WTC11 (cell line): Measurements from ENCODE around the gene TRIM41. TPM values are rescaled to one million over a fixed set of nuclear protein-coding genes. Genes with fewer than 3 reads are reported as not detected.
A peak's percentile ranks its signal among the peaks of the same experiment; 100 is the strongest.

Source experiments
- ATAC-seq: fragments of 200-7000 bp; cut with Tn5 transposase; 2 replicates; pipeline ENCODE4 v1.10.0; 2021; ENCODE audit warnings: mild to moderate bottlenecking, moderate library complexity
- CTCF ChIA-PET: fragments of 300-600 bp; sonication (Branson Sonifier 250); formaldehyde crosslinking; loops from one replicate; lab custom pipeline; 2021; ENCODE audit warnings: antibody characterized with exemption; lab: Charles Lee
- POLR2A ChIA-PET: fragments of 350-600 bp; sonication (Branson Sonifier 250); formaldehyde crosslinking; loops from one replicate; lab custom pipeline; 2021; ENCODE audit warnings: antibody characterized with exemption; lab: Charles Lee
- DNase-seq: peaks from one replicate; pipeline ENCODE4 v3.0.0; 2021; ENCODE audit warnings: low spot score
- H3K27ac Mint-ChIP-seq: 2 replicates; pipeline ENCODE4 v1.8.0; 2021; ENCODE audit warnings: mixed read lengths
- H3K27me3 Mint-ChIP-seq: 2 replicates; pipeline ENCODE4 v1.8.0; 2021; ENCODE audit warnings: low read depth, mild to moderate bottlenecking, moderate library complexity, mixed read lengths
- H3K36me3 Mint-ChIP-seq: 2 replicates; pipeline ENCODE4 v1.8.0; 2021; ENCODE audit warnings: mixed read lengths
- H3K4me1 Mint-ChIP-seq: 2 replicates; pipeline ENCODE4 v1.8.0; 2022; ENCODE audit warnings: mixed read lengths
- H3K4me3 Mint-ChIP-seq: 2 replicates; pipeline ENCODE4 v1.8.0; 2021; ENCODE audit warnings: mild to moderate bottlenecking, moderate library complexity, mixed read lengths
- H3K9me3 Mint-ChIP-seq: 2 replicates; pipeline ENCODE4 v1.8.0; 2021; ENCODE audit warnings: mixed read lengths
- ATF3 ChIP-seq: sonication (generic); formaldehyde crosslinking; conservative IDR thresholded peaks from 2 replicates; pipeline ENCODE4 v1.8.1; 2022; ENCODE audit warnings: mild to moderate bottlenecking, missing genetic modification reagents
- CDX4 ChIP-seq: fragments of 250-450 bp; sonication (Bioruptor Pico); IDR thresholded peaks from 2 replicates; pipeline ENCODE4 v1.9.0; 2021; ENCODE audit warnings: moderate library complexity, mild to moderate bottlenecking, inconsistent platforms, borderline replicate concordance
- CREB1 ChIP-seq: sonication (generic); formaldehyde crosslinking; IDR thresholded peaks from 2 replicates; pipeline ENCODE4 v1.8.0; 2023; ENCODE audit warnings: mild to moderate bottlenecking, missing genetic modification reagents
- GRHL2 ChIP-seq: fragments of 250-450 bp; sonication (Bioruptor Pico); IDR thresholded peaks from 2 replicates; pipeline ENCODE4 v1.8.0; 2022; ENCODE audit warnings: mild to moderate bottlenecking, moderate library complexity; ENCODE audit not compliant: insufficient replicate concordance, severe bottlenecking
- IRF2 ChIP-seq: sonication (generic); formaldehyde crosslinking; IDR thresholded peaks from 2 replicates; pipeline ENCODE4 v1.8.0; 2022; ENCODE audit warnings: low read depth, missing genetic modification reagents, borderline replicate concordance
- MXD4 ChIP-seq: fragments of 250-450 bp; sonication (Bioruptor Pico); IDR thresholded peaks from 2 replicates; pipeline ENCODE4 v1.8.0; 2021; ENCODE audit warnings: mild to moderate bottlenecking, moderate library complexity, borderline replicate concordance
- NFE2L1 ChIP-seq: sonication (generic); formaldehyde crosslinking; IDR thresholded peaks from 2 replicates; pipeline ENCODE4 v1.8.1; 2023; ENCODE audit warnings: missing genetic modification reagents
- USF1 ChIP-seq: sonication (generic); formaldehyde crosslinking; IDR thresholded peaks from 2 replicates; pipeline ENCODE4 v1.8.0; 2022; ENCODE audit warnings: mild to moderate bottlenecking, missing genetic modification reagents
- ZNF219 ChIP-seq: sonication (generic); formaldehyde crosslinking; IDR thresholded peaks from 2 replicates; pipeline ENCODE4 v1.8.0; 2023; ENCODE audit warnings: missing genetic modification reagents, mild to moderate bottlenecking, borderline replicate concordance
- ZNF263 ChIP-seq: sonication (generic); formaldehyde crosslinking; IDR thresholded peaks from 2 replicates; pipeline ENCODE4 v1.8.1; 2022; ENCODE audit warnings: low read depth, mild to moderate bottlenecking, moderate library complexity, missing genetic modification reagents
- total RNA-seq: library from RNA; stranded (reverse); gene quantifications from 3 replicates; pipeline ENCODE4 v1.2.3, GENCODE V29; 2021
- TF ChIP-seq, protein P1 (sequence below): sonication (generic); formaldehyde crosslinking; IDR thresholded peaks from 2 replicates; pipeline ENCODE4 v1.8.1; 2023; ENCODE audit warnings: mild to moderate bottlenecking, missing genetic modification reagents
- TF ChIP-seq, protein P2 (sequence below): sonication (generic); formaldehyde crosslinking; IDR thresholded peaks from 2 replicates; pipeline ENCODE4 v1.8.1; 2023; ENCODE audit warnings: mild to moderate bottlenecking, missing genetic modification reagents, moderate library complexity
- TF ChIP-seq, protein P3 (sequence below): sonication (generic); formaldehyde crosslinking; IDR thresholded peaks from 2 replicates; pipeline ENCODE4 v1.8.0; 2022; ENCODE audit warnings: missing genetic modification reagents
- TF ChIP-seq, protein P4 (sequence below): fragments of 250-450 bp; sonication (Bioruptor Pico); IDR thresholded peaks from 2 replicates; pipeline ENCODE4 v1.9.0; 2021; ENCODE audit warnings: mild to moderate bottlenecking, borderline replicate concordance

TRIM41 gene
- total RNA-seq, 1 experiment from 2014 or later: 33.5 TPM

- TF ChIP-seq, protein P1, sequence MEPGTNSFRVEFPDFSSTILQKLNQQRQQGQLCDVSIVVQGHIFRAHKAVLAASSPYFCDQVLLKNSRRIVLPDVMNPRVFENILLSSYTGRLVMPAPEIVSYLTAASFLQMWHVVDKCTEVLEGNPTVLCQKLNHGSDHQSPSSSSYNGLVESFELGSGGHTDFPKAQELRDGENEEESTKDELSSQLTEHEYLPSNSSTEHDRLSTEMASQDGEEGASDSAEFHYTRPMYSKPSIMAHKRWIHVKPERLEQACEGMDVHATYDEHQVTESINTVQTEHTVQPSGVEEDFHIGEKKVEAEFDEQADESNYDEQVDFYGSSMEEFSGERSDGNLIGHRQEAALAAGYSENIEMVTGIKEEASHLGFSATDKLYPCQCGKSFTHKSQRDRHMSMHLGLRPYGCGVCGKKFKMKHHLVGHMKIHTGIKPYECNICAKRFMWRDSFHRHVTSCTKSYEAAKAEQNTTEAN (CRISPR knock-in tag): no peak
Observed at GRCh38 chr5:181200816-181201215, 22.3 kb upstream of the TRIM41 start (continued).

DNA sequence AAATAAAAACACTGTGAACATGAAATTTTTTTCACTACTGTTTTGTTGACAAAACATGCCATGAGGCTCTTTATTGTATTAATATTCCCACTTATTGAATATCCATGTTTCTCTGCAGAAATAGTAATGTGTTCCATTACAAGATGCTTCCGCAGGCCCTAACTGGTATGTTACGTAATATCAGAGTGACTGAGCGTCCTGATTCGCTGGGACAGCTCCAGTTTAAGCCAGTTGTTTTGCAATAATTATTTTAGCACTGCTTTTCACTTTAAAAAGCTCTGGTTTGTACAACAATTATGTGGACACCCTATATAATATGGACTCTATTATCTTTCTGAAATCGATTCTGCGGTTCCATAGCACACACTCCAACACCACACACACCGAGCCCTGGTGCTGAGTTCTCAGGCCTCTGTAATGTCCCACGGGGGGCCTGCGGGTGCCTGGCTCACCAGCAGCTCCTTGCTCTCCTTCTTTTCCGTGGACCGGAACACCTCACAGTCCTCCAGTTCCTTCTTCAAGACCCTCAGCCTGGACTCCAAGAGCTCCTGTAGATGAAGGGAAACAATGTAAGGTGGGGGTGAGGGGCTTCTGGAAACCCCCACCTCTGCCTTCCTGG is 19.9 kb upstream of the TRIM41 start:
- no peak for TF ChIP-seq USF1 (CRISPR knock-in tag)
- TF ChIP-seq GRHL2: no peak
- no peak for TF ChIP-seq ATF3
- TF ChIP-seq, protein P2, sequence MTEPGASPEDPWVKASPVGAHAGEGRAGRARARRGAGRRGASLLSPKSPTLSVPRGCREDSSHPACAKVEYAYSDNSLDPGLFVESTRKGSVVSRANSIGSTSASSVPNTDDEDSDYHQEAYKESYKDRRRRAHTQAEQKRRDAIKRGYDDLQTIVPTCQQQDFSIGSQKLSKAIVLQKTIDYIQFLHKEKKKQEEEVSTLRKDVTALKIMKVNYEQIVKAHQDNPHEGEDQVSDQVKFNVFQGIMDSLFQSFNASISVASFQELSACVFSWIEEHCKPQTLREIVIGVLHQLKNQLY: no peak
- no peak for TF ChIP-seq MXD4 (CRISPR knock-in tag)
- no peak for TF ChIP-seq CREB1 (CRISPR knock-in tag)
- TF ChIP-seq NFE2L1: no peak
- no peak for TF ChIP-seq ZNF263
- TF ChIP-seq CDX4 (CRISPR knock-in tag): no peak
- no peak for TF ChIP-seq ZNF219
- TF ChIP-seq, protein P3, sequence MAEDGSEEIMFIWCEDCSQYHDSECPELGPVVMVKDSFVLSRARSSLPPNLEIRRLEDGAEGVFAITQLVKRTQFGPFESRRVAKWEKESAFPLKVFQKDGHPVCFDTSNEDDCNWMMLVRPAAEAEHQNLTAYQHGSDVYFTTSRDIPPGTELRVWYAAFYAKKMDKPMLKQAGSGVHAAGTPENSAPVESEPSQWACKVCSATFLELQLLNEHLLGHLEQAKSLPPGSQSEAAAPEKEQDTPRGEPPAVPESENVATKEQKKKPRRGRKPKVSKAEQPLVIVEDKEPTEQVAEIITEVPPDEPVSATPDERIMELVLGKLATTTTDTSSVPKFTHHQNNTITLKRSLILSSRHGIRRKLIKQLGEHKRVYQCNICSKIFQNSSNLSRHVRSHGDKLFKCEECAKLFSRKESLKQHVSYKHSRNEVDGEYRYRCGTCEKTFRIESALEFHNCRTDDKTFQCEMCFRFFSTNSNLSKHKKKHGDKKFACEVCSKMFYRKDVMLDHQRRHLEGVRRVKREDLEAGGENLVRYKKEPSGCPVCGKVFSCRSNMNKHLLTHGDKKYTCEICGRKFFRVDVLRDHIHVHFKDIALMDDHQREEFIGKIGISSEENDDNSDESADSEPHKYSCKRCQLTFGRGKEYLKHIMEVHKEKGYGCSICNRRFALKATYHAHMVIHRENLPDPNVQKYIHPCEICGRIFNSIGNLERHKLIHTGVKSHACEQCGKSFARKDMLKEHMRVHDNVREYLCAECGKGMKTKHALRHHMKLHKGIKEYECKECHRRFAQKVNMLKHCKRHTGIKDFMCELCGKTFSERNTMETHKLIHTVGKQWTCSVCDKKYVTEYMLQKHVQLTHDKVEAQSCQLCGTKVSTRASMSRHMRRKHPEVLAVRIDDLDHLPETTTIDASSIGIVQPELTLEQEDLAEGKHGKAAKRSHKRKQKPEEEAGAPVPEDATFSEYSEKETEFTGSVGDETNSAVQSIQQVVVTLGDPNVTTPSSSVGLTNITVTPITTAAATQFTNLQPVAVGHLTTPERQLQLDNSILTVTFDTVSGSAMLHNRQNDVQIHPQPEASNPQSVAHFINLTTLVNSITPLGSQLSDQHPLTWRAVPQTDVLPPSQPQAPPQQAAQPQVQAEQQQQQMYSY (CRISPR knock-in tag): no peak
- no peak for TF ChIP-seq IRF2 (CRISPR knock-in tag)
- TF ChIP-seq, protein P4, sequence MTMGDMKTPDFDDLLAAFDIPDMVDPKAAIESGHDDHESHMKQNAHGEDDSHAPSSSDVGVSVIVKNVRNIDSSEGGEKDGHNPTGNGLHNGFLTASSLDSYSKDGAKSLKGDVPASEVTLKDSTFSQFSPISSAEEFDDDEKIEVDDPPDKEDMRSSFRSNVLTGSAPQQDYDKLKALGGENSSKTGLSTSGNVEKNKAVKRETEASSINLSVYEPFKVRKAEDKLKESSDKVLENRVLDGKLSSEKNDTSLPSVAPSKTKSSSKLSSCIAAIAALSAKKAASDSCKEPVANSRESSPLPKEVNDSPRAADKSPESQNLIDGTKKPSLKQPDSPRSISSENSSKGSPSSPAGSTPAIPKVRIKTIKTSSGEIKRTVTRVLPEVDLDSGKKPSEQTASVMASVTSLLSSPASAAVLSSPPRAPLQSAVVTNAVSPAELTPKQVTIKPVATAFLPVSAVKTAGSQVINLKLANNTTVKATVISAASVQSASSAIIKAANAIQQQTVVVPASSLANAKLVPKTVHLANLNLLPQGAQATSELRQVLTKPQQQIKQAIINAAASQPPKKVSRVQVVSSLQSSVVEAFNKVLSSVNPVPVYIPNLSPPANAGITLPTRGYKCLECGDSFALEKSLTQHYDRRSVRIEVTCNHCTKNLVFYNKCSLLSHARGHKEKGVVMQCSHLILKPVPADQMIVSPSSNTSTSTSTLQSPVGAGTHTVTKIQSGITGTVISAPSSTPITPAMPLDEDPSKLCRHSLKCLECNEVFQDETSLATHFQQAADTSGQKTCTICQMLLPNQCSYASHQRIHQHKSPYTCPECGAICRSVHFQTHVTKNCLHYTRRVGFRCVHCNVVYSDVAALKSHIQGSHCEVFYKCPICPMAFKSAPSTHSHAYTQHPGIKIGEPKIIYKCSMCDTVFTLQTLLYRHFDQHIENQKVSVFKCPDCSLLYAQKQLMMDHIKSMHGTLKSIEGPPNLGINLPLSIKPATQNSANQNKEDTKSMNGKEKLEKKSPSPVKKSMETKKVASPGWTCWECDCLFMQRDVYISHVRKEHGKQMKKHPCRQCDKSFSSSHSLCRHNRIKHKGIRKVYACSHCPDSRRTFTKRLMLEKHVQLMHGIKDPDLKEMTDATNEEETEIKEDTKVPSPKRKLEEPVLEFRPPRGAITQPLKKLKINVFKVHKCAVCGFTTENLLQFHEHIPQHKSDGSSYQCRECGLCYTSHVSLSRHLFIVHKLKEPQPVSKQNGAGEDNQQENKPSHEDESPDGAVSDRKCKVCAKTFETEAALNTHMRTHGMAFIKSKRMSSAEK (CRISPR knock-in tag): no peak
- DNase-seq (no peak), ATAC-seq (no peak)
- H3K4me3 Mint-ChIP-seq: peak overlapping the region; percentile 78
- peaks cover 6% of the 10 kb centered on the region; the same call in 1 of the 2 replicates for H3K36me3 Mint-ChIP-seq
- peaks cover 47% of the 10 kb centered on the region for H3K4me1 Mint-ChIP-seq
- no peak overlapping the region for H3K27ac Mint-ChIP-seq
- CTCF ChIA-PET: interaction anchor here (0.9 to 2.1 kb wide), 3 partner anchors 19 to 35 kb away, joined by 3 to 15 read pairs (median 5); no protein-coding TSS in a partner anchor
- H3K27me3 Mint-ChIP-seq: peaks cover 86% of the 10 kb centered on the region
- no peaks in the 10 kb centered on the region for H3K9me3 Mint-ChIP-seq
- POLR2A ChIA-PET: interaction anchor here (2.3 kb wide), 1 partner anchor 11 kb away, joined by 11 read pairs; no protein-coding TSS in a partner anchor
